H1 (cell line): ENCODE measurements around the gene F10. TPM values are rescaled to one million over a fixed set of nuclear protein-coding genes. Genes with fewer than 3 reads are reported as not detected.

Source experiments
- CHD2 ChIP-seq: IDR thresholded peaks from 2 replicates; pipeline ENCODE4 v1.6.1; 2012; ENCODE audit warnings: low read length, improper control_type of control experiment
- CHD7 ChIP-seq: fragments of 300-600 bp; sonication (generic); IDR thresholded peaks from 2 replicates; pipeline ENCODE4 v1.7.1; 2012; ENCODE audit warnings: low read length, moderate library complexity, mild to moderate bottlenecking, inconsistent platforms; ENCODE audit not compliant: insufficient replicate concordance
- CTCF ChIP-seq, 3 experiments: IDR thresholded peaks; 1 replicate in 2 of 3; 2 replicates in 1 of 3; pipeline versions ENCODE4 v1.5.1 to v1.6.1; 2011; ENCODE audit warnings: low read length in 3 of 3, mild to moderate bottlenecking in 3 of 3, inconsistent platforms in 2 of 3, low read depth in 1 of 3, moderate library complexity in 1 of 3; ENCODE audit not compliant: insufficient read depth in 1 of 3; ENCODE audit errors: control extremely low read depth in 1 of 3
- GTF2F1 ChIP-seq: IDR thresholded peaks from 2 replicates; pipeline ENCODE4 v1.6.1; 2012; ENCODE audit warnings: low read depth, low read length, improper control_type of control experiment, borderline replicate concordance
- POLR2AphosphoS5 ChIP-seq: IDR thresholded peaks from 2 replicates; pipeline ENCODE4 v1.6.1; 2011; ENCODE audit warnings: low read depth, low read length
- TEAD4 ChIP-seq: IDR thresholded peaks from 2 replicates; pipeline ENCODE4 v1.6.1; 2012; ENCODE audit warnings: low read depth, low read length, inconsistent platforms, mixed read lengths
- ZNF274 ChIP-seq: IDR thresholded peaks from 2 replicates; pipeline ENCODE4 v1.7.0; 2012; ENCODE audit warnings: low read length, borderline replicate concordance; ENCODE audit errors: extremely low read depth
- polyA plus RNA-seq, 7 experiments: library from polyadenylated mRNA; depleted of rRNA in 3 of 7; stranded (reverse) in 5 of 7; unstranded in 2 of 7; fragments of >200 nt in 5 of 7; fragments of 200-250 nt in 2 of 7; gene quantifications; 1 replicate in 5 of 7; 2 replicates in 1 of 7; 4 replicates in 1 of 7; pipeline versions ENCODE4 v1.2.1 to v1.2.3, GENCODE V29; 2011 to 2013; ENCODE audit warnings: missing spikeins in 2 of 7, mixed read lengths in 2 of 7
- total RNA-seq: library from RNA; stranded (reverse); fragmentation: NEBNext Ultra II Directional; extraction: Animal tissue kit (Norgen Biotek cat#: 25700); gene quantifications from 2 replicates; pipeline ENCODE4 v1.2.1, GENCODE V29; 2021

F10 gene
- total and polyA plus RNA-seq, 2 of the 8 experiments (the other 6 are each of a cell fraction or from before 2014, with no cell fraction given): 2.0 to 4.2 TPM

- TF ChIP-seq CHD7: no peak
- TF ChIP-seq GTF2F1: no peak
- no peak for TF ChIP-seq CTCF (IDR thresholded peaks at IDR 0.05; ENCODE audit: control extremely low read depth in 1 of 3, insufficient read depth in 1 of 3, low read depth in 1 of 3, low read length in 3 of 3)
- TF ChIP-seq CHD2: no peak
- TF ChIP-seq POLR2AphosphoS5: no peak
- no peak for TF ChIP-seq TEAD4
- TF ChIP-seq ZNF274: no peak
Observed at GRCh38 chr13:113152984-113153809, 30.6 kb downstream of the F10 start (continued).
